Upper lobe of left lung (tissue), 6 donors: ENCODE results near the gene PGAP6. TPM values are rescaled to one million over a fixed set of nuclear protein-coding genes. Genes with fewer than 3 reads are reported as not detected.
"Not testable (repeated sequence)": the region's sequence is repeated elsewhere in the genome, so short reads cannot be mapped to it uniquely, and the experiment has no call there.

ENCODE experiments used
- ATAC-seq, 2 donors: fragments of 200-7000 bp; cut with Tn5 transposase; one replicate each; pipeline ENCODE4 v1.9.1; 2022; ENCODE audit warnings: mild to moderate bottlenecking in 2 of 2, moderate library complexity in 2 of 2; ENCODE audit not compliant: low FRiP score in 2 of 2
- DNase-seq, 2 donors: peaks; one replicate each; pipeline ENCODE4 v3.0.0-alpha.2; 2019 to 2020
- H3K27ac ChIP-seq, 4 donors: fragments of 200-600 bp; sonication (generic); one replicate each; pipeline ENCODE4 v1.5.1; 2016 to 2019
- H3K27me3 ChIP-seq, 4 donors: fragments of 200-600 bp; sonication (generic); one replicate each; pipeline ENCODE4 v1.5.1; 2017 to 2019
- H3K36me3 ChIP-seq, 4 donors: fragments of 200-600 bp; sonication (generic); one replicate each; pipeline ENCODE4 v1.5.1; 2016 to 2019
- H3K4me1 ChIP-seq, 4 donors: fragments of 200-600 bp; sonication (generic); one replicate each; pipeline ENCODE4 v1.5.1; 2018 to 2019
- H3K4me3 ChIP-seq, 4 donors: fragments of 200-600 bp; sonication (generic); one replicate each; pipeline ENCODE4 v1.5.1; 2017 to 2019; ENCODE audit warnings: mild to moderate bottlenecking in 2 of 4, moderate library complexity in 1 of 4
- H3K9me3 ChIP-seq, 4 donors: fragments of 200-600 bp; sonication (generic); one replicate each; pipeline ENCODE4 v1.5.1; 2018 to 2019
- CTCF ChIP-seq, 6 experiments: fragments of 450-650 bp in 4 of 6; fragments of 200-600 bp in 2 of 6; sonication (generic) in 2 of 6; IDR thresholded peaks; one replicate each; pipeline ENCODE4 v1.5.1; 2016 to 2019; ENCODE audit warnings: antibody characterized with exemption in 6 of 6
- EP300 ChIP-seq, 4 donors: sonication (generic); formaldehyde crosslinking; IDR thresholded peaks; one replicate each; pipeline ENCODE4 v1.5.1; 2017; ENCODE audit warnings: antibody characterized with exemption in 4 of 4, control low read depth in 2 of 4
- POLR2A ChIP-seq, 4 donors: fragments of 450-650 bp; IDR thresholded peaks; one replicate each; pipeline ENCODE4 v1.5.1; 2016 to 2017; ENCODE audit warnings: antibody characterized with exemption in 4 of 4, mild to moderate bottlenecking in 2 of 4
- POLR2AphosphoS5 ChIP-seq, 2 donors: sonication (generic); formaldehyde crosslinking; IDR thresholded peaks; one replicate each; pipeline ENCODE4 v1.5.1; 2017; ENCODE audit warnings: antibody characterized with exemption in 2 of 2
- WGBS, 2 donors: methylation state at CpG; one replicate each; pipeline ENCODE4 v1.1.5; 2017 to 2018; 5-methylcytosine and 5-hydroxymethylcytosine counted together
- total RNA-seq, 6 donors: library from RNA; depleted of rRNA in 4 of 6; stranded (reverse); fragments of >200 nt in 4 of 6; gene quantifications; one replicate each; pipeline versions ENCODE4 v1.1.0 to v1.2.1, GENCODE V29; 2016 to 2021
- donor health status: DM: no; HTN: no; CAD: no; lungs with moderate emphysema.
- donor health status: DM: no; HTN: yes; CAD: no; lungs with severe emphysema.

The PGAP6 gene
- total RNA-seq, 6 donors from 2014 or later, result 27.9 to 150 (median 96.4) TPM

DNA sequence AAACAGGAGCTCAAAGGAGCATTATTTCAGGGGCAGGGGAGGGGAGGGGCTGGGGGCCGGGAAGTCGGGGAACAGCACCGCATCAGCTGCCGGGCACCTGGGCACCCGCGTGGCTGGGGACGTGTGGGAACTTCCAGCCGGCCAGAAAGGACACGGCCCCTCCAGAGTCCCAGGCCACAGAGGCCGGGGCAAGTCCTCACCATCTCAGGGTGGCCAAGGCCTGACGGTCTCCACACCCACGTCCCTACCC, 1.1 kb downstream of the PGAP6 start:
- H3K27me3 ChIP-seq, result no peaks in the 10 kb centered on the region
- H3K4me3 ChIP-seq, result peak overlapping the region; percentile 92 to 100 (median 98)
- peak in 1 of 2 donors; percentile 65 for DNase-seq
- no peak for TF ChIP-seq CTCF (IDR thresholded peaks at IDR 0.05)
- TF ChIP-seq EP300 (IDR thresholded peaks at IDR 0.05), result no peak
- no peak for TF ChIP-seq POLR2AphosphoS5 (IDR thresholded peaks at IDR 0.05)
- TF ChIP-seq POLR2A (IDR thresholded peaks at IDR 0.05), result no peak
- no peaks in the 10 kb centered on the region for H3K9me3 ChIP-seq
- 0% methylated on average over 2 to 7 of the region's 12 CpGs for WGBS, 2 donors
- peak overlapping the region; percentile 82 to 95 (median 85) for H3K27ac ChIP-seq
- ATAC-seq, result peak in 1 of 2 donors; percentile 30
- H3K4me1 ChIP-seq, result peaks cover 28 to 48% (median 43%) of the 10 kb centered on the region in 4 donors
- H3K36me3 ChIP-seq, result peaks cover 0 to 22% (median 20%) of the 10 kb centered on the region in 4 donors

GRCh38 chr16:379961-380761, 1.6 kb downstream of the PGAP6 start:
- Histone ChIP-seq H3K27ac (peak overlapping the region; percentile 35 to 95 (median 85)), H3K9me3 (no peaks in the 10 kb centered on the region), H3K4me1 (peaks cover 28 to 48% (median 43%) of the 10 kb centered on the region in 4 donors), H3K4me3 (peak overlapping the region in 3 of 4 donors; percentile 98 to 100 (median 98)), H3K36me3 (peaks cover 0 to 27% (median 23%) of the 10 kb centered on the region in 4 donors), H3K27me3 (no peaks in the 10 kb centered on the region)
- WGBS, 2 donors, result 73 to 95% methylated on average over 23 of the region's 27 CpGs
- DNase-seq (peak in 1 of 2 donors; percentile 45), ATAC-seq (no peak)
- TF ChIP-seq CTCF (IDR thresholded peaks at IDR 0.05), result no peak
- no peak for TF ChIP-seq POLR2A (IDR thresholded peaks at IDR 0.05)
- no peak for TF ChIP-seq EP300 (IDR thresholded peaks at IDR 0.05)
- no peak for TF ChIP-seq POLR2AphosphoS5 (IDR thresholded peaks at IDR 0.05)

- TF ChIP-seq POLR2A (IDR thresholded peaks at IDR 0.05) (peak in 2 of 4 donors; percentile 18 to 27), CTCF (IDR thresholded peaks at IDR 0.05) (no peak), EP300 (IDR thresholded peaks at IDR 0.05) (no peak), POLR2AphosphoS5 (IDR thresholded peaks at IDR 0.05) (peak in 1 of 2 donors; percentile 28)
- Histone ChIP-seq H3K36me3 (peaks cover 0 to 35% (median 31%) of the 10 kb centered on the region in 4 donors), H3K27me3 (no peaks in the 10 kb centered on the region), H3K27ac (peak overlapping the region; percentile 35 to 95 (median 66)), H3K4me3 (peak overlapping the region in 1 of 4 donors; percentile 8), H3K9me3 (no peaks in the 10 kb centered on the region), H3K4me1 (peaks cover 28 to 46% (median 42%) of the 10 kb centered on the region in 4 donors)
- peak; percentile 4 to 86 for ATAC-seq
- WGBS, 2 donors, result 53 to 80% methylated on average over 2 to 8 of the region's 16 CpGs
- peak; percentile 86 to 95 for DNase-seq
Observed at GRCh38 chr16:379183-379960, 2.4 kb downstream of the PGAP6 start.

DNA sequence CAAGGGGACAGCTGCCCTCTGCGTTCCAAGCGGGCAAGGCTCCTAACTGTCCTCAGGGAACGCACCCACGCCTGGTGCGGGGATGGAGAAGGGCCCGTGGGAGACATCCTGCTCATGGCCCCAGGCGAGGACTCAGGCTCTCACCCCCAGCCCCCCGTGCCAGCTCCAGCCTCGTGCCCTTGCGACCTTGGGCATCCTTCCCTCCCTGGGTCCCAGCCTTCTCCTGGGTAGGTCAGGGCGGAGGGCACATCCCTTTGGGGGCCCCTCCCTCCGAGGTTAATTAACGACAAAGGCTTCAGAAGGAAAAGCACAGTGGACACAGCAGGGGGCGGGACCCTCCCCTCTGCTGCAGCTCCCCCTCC, 3.0 kb downstream of the PGAP6 start:
- ATAC-seq, result no peak
- peak in 1 of 2 donors; percentile 57 for DNase-seq
- TF ChIP-seq CTCF (IDR thresholded peaks at IDR 0.05) (no peak), POLR2A (IDR thresholded peaks at IDR 0.05) (no peak), EP300 (IDR thresholded peaks at IDR 0.05) (no peak), POLR2AphosphoS5 (IDR thresholded peaks at IDR 0.05) (no peak)
- Histone ChIP-seq H3K4me1 (peaks cover 28 to 42% (median 36%) of the 10 kb centered on the region in 4 donors), H3K36me3 (peaks cover 0 to 41% (median 37%) of the 10 kb centered on the region in 4 donors), H3K9me3 (no peaks in the 10 kb centered on the region), H3K4me3 (no peak overlapping the region), H3K27ac (peak overlapping the region in 1 of 4 donors; percentile 95), H3K27me3 (no peaks in the 10 kb centered on the region)
- WGBS, 2 donors, result 69 to 85% methylated on average over 6 to 14 of the region's 14 CpGs

GRCh38 chr16:378113-378820, 3.5 kb downstream of the PGAP6 start:
- not testable (repeated sequence) for H3K27ac ChIP-seq, H3K4me3 ChIP-seq, ATAC-seq, H3K9me3 ChIP-seq, H3K27me3 ChIP-seq
- Histone ChIP-seq H3K36me3 (peaks cover 0 to 46% (median 42%) of the 10 kb centered on the region in 4 donors), H3K4me1 (peaks cover 23 to 37% (median 31%) of the 10 kb centered on the region in 4 donors)
- peak in 1 of 2 donors; percentile 49 for DNase-seq
- WGBS, 2 donors, result 95% methylated on average over 28 to 30 of the region's 36 CpGs
